H9 (cell line): ENCODE results near the gene UNC5C. TPM values are rescaled to one million over a fixed set of nuclear protein-coding genes. Genes with fewer than 3 reads are reported as not detected.

ENCODE experiments used
- DNase-seq: peaks from one replicate; pipeline ENCODE4 v3.0.0-alpha.2; 2017
- H2AFZ ChIP-seq: one replicate; pipeline ENCODE4 v1.6.1; 2013; ENCODE audit warnings: mild to moderate bottlenecking, low read length, control low read depth, moderate library complexity
- H2AK5ac ChIP-seq: 2 replicates; pipeline ENCODE4 v1.6.1; 2013; ENCODE audit warnings: low read length, control low read depth, mixed read lengths; ENCODE audit not compliant: insufficient read length
- H2BK120ac ChIP-seq: one replicate; pipeline ENCODE4 v1.6.1; 2013; ENCODE audit warnings: low read depth, mild to moderate bottlenecking, low read length, control low read depth, inconsistent platforms; ENCODE audit not compliant: poor library complexity, severe bottlenecking
- H2BK12ac ChIP-seq: 2 replicates; pipeline ENCODE4 v1.6.1; 2013; ENCODE audit warnings: low read length, control low read depth, mixed read lengths, low read depth; ENCODE audit not compliant: insufficient read length
- H2BK15ac ChIP-seq: 2 replicates; pipeline ENCODE4 v1.6.1; 2013; ENCODE audit warnings: low read depth, low read length, control low read depth
- H2BK20ac ChIP-seq: one replicate; pipeline ENCODE4 v1.6.1; 2013; ENCODE audit warnings: low read depth, mild to moderate bottlenecking, low read length, control low read depth, inconsistent platforms; ENCODE audit not compliant: poor library complexity, severe bottlenecking
- H2BK5ac ChIP-seq: 2 replicates; pipeline ENCODE4 v1.6.1; 2013; ENCODE audit warnings: low read length, control low read depth, mixed read lengths; ENCODE audit not compliant: insufficient read length
- H3K14ac ChIP-seq: 2 replicates; pipeline ENCODE4 v1.6.1; 2013; ENCODE audit warnings: low read length, control low read depth; ENCODE audit not compliant: insufficient read depth
- H3K18ac ChIP-seq: 2 replicates; pipeline ENCODE4 v1.6.1; 2013; ENCODE audit warnings: low read depth, mild to moderate bottlenecking, mixed read lengths, low read length, control low read depth; ENCODE audit not compliant: insufficient read length
- H3K23ac ChIP-seq: 2 replicates; pipeline ENCODE4 v1.6.1; 2013; ENCODE audit warnings: low read length, control low read depth, mixed read lengths, low read depth; ENCODE audit not compliant: insufficient read length
- H3K23me2 ChIP-seq: 2 replicates; pipeline ENCODE4 v1.6.1; 2013; ENCODE audit warnings: low read depth, mild to moderate bottlenecking, mixed read lengths, low read length, control low read depth; ENCODE audit not compliant: insufficient read length, poor library complexity, severe bottlenecking
- H3K27ac ChIP-seq: 2 replicates; pipeline ENCODE4 v1.5.1; 2013; ENCODE audit warnings: low read length, control low read depth, mixed read lengths, low read depth; ENCODE audit not compliant: insufficient read length
- H3K27me3 ChIP-seq: 2 replicates; pipeline ENCODE4 v1.6.1; 2013; ENCODE audit warnings: low read length, control low read depth, inconsistent platforms; ENCODE audit not compliant: insufficient read depth
- H3K4ac ChIP-seq: 2 replicates; pipeline ENCODE4 v1.6.1; 2013; ENCODE audit warnings: low read depth, mild to moderate bottlenecking, control low read depth, inconsistent platforms, low read length, moderate library complexity
- H3K4me1 ChIP-seq: 2 replicates; pipeline ENCODE4 v1.6.1; 2013; ENCODE audit warnings: low read length, control low read depth, inconsistent platforms; ENCODE audit not compliant: insufficient read depth
- H3K4me2 ChIP-seq: 2 replicates; pipeline ENCODE4 v1.6.1; 2013; ENCODE audit warnings: low read length, control low read depth, mixed read lengths; ENCODE audit not compliant: insufficient read length, insufficient read depth
- H3K56ac ChIP-seq: 2 replicates; pipeline ENCODE4 v1.6.1; 2013; ENCODE audit warnings: low read depth, mild to moderate bottlenecking, mixed read lengths, low read length, control low read depth; ENCODE audit not compliant: insufficient read length
- H3K79me1 ChIP-seq: 2 replicates; pipeline ENCODE4 v1.6.1; 2013; ENCODE audit warnings: low read depth, mild to moderate bottlenecking, moderate library complexity, low read length, control low read depth, inconsistent platforms; ENCODE audit not compliant: insufficient read depth, poor library complexity, severe bottlenecking
- H3K79me2 ChIP-seq: 2 replicates; pipeline ENCODE4 v1.6.1; 2013; ENCODE audit warnings: low read length, control low read depth, inconsistent platforms; ENCODE audit not compliant: insufficient read depth
- H3K9ac ChIP-seq: 2 replicates; pipeline ENCODE4 v1.6.1; 2013; ENCODE audit warnings: low read length, control low read depth, mixed read lengths; ENCODE audit not compliant: insufficient read length; ENCODE audit errors: extremely low read depth
- H3K9me3 ChIP-seq: one replicate; pipeline ENCODE4 v1.6.1; 2013; ENCODE audit warnings: low read depth, low read length, inconsistent platforms; ENCODE audit not compliant: control insufficient read depth
- H3T11ph ChIP-seq: one replicate; pipeline ENCODE4 v1.6.1; 2013; ENCODE audit warnings: mild to moderate bottlenecking, low read length, control low read depth, inconsistent platforms
- H4K20me1 ChIP-seq: one replicate; pipeline ENCODE4 v1.6.1; 2013; ENCODE audit not compliant: control insufficient read depth, insufficient read length, insufficient read depth
- H4K5ac ChIP-seq: 2 replicates; pipeline ENCODE4 v1.6.1; 2013; ENCODE audit warnings: low read depth, mild to moderate bottlenecking, mixed read lengths, low read length, control low read depth; ENCODE audit not compliant: insufficient read length
- H4K8ac ChIP-seq: replicated peaks from 2 replicates; pipeline ENCODE4 v1.6.1; 2013; ENCODE audit warnings: low read length, control low read depth, mixed read lengths, low read depth; ENCODE audit not compliant: insufficient read length
- H4K91ac ChIP-seq: 2 replicates; pipeline ENCODE4 v1.6.1; 2013; ENCODE audit warnings: low read depth, mild to moderate bottlenecking, moderate library complexity, mixed read lengths, low read length, control low read depth; ENCODE audit not compliant: insufficient read length
- H3K27ac Mint-ChIP-seq, 3 experiments: 2 replicates in 2 of 3; 3 replicates in 1 of 3; pipeline ENCODE4 v1.8.0; 2020 to 2021; ENCODE audit warnings: mixed read lengths in 3 of 3, mild to moderate bottlenecking in 1 of 3, moderate library complexity in 1 of 3
- H3K27me3 Mint-ChIP-seq: 2 replicates; pipeline ENCODE4 v1.8.0; 2021; ENCODE audit warnings: low read depth, mild to moderate bottlenecking, moderate library complexity, mixed read lengths
- H3K36me3 Mint-ChIP-seq, 3 experiments: 2 replicates in 2 of 3; 3 replicates in 1 of 3; pipeline ENCODE4 v1.8.0; 2020 to 2021; ENCODE audit warnings: low read depth in 3 of 3, mixed read lengths in 3 of 3; ENCODE audit not compliant: insufficient read depth in 1 of 3
- H3K4me1 Mint-ChIP-seq, 2 experiments: 2 replicates each; pipeline ENCODE4 v1.8.0; 2020; ENCODE audit warnings: mixed read lengths in 2 of 2
- H3K4me3 Mint-ChIP-seq, 2 experiments: 2 replicates in 1 of 2; 3 replicates in 1 of 2; pipeline ENCODE4 v1.8.0; 2020 to 2021; ENCODE audit warnings: mild to moderate bottlenecking in 2 of 2, mixed read lengths in 2 of 2, moderate library complexity in 1 of 2
- H3K9me3 Mint-ChIP-seq, 2 experiments: 2 replicates in 1 of 2; 3 replicates in 1 of 2; pipeline ENCODE4 v1.8.0; 2020; ENCODE audit warnings: mild to moderate bottlenecking in 2 of 2, mixed read lengths in 2 of 2, moderate library complexity in 1 of 2
- WGBS: extraction: QIAGEN DNeasy Blood & Tissue Kit; methylation state at CpG from one replicate; pipeline ENCODE4 v1.1.7; 2013; ENCODE audit warnings: missing lambda C conversion rate, low lambda C conversion rate, mixed read lengths; ENCODE audit not compliant: insufficient read length; ENCODE audit errors: extremely low coverage; 5-methylcytosine and 5-hydroxymethylcytosine counted together
- total RNA-seq: library from RNA; stranded (reverse); gene quantifications from 2 replicates; pipeline ENCODE4 v1.2.1, GENCODE V29; 2021
- TF ChIP-seq, protein P1 (sequence below): fragments of 200-600 bp; sonication (generic); conservative IDR thresholded peaks from 3 replicates; pipeline ENCODE4 v1.8.0; 2021; ENCODE audit warnings: antibody characterized with exemption, mild to moderate bottlenecking

UNC5C gene
- total RNA-seq, 1 experiment from 2014 or later, result not detected

DNA sequence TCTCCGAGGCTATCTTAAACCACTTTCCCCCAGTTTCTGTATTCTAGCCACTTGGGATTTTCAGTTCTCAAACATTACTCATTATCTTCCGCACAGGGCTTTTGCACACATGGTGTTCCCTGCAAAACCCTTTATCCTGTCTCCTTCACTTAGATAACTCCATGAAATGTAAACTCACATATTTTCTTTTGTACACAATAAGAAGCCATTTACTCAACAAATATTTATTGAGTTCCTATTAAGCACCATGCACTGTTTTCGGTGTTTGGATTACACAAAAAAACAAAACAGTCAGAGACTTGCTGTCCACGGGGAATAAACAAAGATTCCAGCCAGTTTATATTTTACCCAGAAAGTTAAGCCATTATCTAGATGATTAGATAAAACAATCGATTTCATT lies 42.5 kb upstream of the UNC5C start:
- Histone ChIP-seq H3K23ac (no peak overlapping the region), H3K23me2 (no peaks in the 10 kb centered on the region), H2AK5ac (no peak overlapping the region), H3K79me2 (no peaks in the 10 kb centered on the region), H2BK20ac (no peak overlapping the region), H3K79me1 (no peaks in the 10 kb centered on the region), H3K4me2 (no peak overlapping the region), H3K27me3 (no peaks in the 10 kb centered on the region), H3K14ac (no peak overlapping the region), H3K9ac (no peak overlapping the region), H2BK12ac (no peak overlapping the region), H4K20me1 (no peaks in the 10 kb centered on the region), H3T11ph (no peak overlapping the region), H4K5ac (no peak overlapping the region), H3K56ac (no peak overlapping the region), H3K18ac (no peak overlapping the region), H3K27ac (no peak overlapping the region), H3K4ac (no peak overlapping the region), H2BK15ac (no peak overlapping the region), H2BK5ac (no peak overlapping the region), H3K9me3 (no peaks in the 10 kb centered on the region), H2BK120ac (no peak overlapping the region), H3K4me1 (no peaks in the 10 kb centered on the region), H4K91ac (no peak overlapping the region), H4K8ac (no peak overlapping the region), H2AFZ (no peak overlapping the region)
- no CpG with 5 or more reads among the region's 5 CpGs for WGBS
- TF ChIP-seq, protein P1, sequence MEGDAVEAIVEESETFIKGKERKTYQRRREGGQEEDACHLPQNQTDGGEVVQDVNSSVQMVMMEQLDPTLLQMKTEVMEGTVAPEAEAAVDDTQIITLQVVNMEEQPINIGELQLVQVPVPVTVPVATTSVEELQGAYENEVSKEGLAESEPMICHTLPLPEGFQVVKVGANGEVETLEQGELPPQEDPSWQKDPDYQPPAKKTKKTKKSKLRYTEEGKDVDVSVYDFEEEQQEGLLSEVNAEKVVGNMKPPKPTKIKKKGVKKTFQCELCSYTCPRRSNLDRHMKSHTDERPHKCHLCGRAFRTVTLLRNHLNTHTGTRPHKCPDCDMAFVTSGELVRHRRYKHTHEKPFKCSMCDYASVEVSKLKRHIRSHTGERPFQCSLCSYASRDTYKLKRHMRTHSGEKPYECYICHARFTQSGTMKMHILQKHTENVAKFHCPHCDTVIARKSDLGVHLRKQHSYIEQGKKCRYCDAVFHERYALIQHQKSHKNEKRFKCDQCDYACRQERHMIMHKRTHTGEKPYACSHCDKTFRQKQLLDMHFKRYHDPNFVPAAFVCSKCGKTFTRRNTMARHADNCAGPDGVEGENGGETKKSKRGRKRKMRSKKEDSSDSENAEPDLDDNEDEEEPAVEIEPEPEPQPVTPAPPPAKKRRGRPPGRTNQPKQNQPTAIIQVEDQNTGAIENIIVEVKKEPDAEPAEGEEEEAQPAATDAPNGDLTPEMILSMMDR, result no peak
- H3K4me3 Mint-ChIP-seq, result no peak overlapping the region
- H3K27me3 Mint-ChIP-seq, result no peaks in the 10 kb centered on the region
- H3K4me1 Mint-ChIP-seq, result no peaks in the 10 kb centered on the region
- no peaks in the 10 kb centered on the region for H3K9me3 Mint-ChIP-seq
- no peaks in the 10 kb centered on the region for H3K36me3 Mint-ChIP-seq
- DNase-seq, result no peak
- no peak overlapping the region for H3K27ac Mint-ChIP-seq
